Measurements from ENCODE around the gene KIF18B.

Gene KIF18B

DNA sequence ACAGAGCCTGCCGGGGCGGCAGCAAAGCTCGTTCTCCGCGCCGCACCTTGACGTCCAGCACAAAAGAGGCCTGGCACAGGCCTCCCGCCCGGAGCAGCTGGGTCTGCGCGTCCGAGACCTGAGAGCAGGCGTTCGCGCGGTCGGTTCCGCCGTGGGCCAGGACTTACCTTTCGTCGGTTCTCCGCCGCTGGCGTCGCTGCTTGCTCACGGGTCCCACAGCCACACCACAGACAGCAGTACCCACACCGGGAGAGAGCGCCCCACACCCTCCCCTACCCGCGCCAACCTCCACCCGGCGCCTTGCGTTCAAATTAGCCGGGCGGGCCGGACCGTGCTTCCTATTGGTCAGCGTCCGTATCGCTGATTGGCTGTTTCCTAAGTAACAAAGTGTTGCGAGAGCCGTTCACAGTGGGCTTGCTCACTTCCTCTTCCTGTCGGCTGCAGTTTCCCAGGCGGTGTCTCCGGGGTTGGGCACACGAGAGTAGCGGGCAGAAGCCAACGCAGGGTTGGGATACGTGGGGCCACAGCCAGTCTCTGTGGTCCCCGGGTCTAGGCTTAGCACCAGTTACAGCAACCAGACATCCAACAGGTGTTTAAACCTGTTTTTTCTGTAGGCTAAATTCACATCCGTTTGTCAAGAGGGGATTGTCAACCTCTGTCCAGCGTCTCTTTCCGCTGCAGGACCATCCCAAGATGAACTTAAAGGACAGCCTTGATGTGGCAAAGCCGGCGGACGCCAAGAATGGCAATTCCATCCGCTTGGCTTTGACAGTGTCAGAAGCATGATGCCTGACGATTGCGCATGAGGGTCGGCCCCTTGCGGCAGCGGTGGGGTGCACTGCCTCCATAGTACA lies at the start of gene KIF18B:
KIF18B (minus strand) TSS at position 313 of the 854 bp plus-strand sequence. CDS start 11,429 bp downstream, outside the sequence.
- peak; percentile 97 for DNase-seq

DNA sequence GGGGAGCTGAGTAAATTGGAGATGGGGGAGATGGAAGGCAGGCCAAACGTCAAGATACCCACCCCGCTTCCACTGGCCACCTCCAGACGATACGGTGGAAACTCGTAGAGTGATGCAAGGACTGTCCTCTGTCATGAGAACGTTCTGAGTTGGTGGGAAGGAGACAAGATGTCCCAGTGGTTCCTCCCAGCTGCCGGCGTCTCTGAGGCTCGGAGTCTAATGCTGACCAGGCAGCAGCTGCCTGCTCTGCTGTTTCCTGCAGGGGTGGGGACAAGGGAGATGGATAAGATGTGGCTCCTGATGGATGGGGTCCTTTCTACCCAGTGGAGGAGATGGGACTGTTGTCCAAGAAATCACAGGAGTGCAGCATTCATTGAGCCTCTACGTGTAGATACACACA lies 48.7 kb upstream of the KIF18B start:
- no peak for DNase-seq

DNA sequence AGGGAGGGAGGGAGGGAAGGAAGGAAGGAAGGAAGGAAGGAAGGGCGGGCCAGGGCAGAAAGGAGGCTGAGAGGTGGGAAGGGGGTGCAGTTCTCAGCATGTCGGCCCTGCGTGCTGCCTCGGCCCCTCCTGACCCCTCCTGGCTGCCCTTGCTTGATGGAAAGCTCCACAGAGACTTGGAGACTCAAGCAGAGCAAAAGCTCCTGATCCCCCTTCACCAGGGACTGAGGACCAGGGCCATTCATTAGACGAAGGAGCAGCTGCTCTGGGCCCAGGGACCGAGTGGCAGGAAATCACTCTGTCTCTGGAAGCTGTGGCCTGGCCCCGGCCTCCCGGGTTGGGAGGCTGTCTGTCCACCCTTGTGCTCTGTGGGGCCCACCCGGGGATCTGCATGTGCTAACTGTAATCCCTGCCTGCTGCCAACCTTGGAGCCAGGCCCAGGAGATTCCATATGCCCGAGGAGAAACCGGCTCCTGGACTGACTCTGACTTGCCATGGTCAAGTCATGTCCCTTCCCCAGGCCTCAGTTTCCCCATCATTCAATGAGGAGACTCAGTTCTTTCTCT lies 47.9 kb upstream of the KIF18B start:
- DNase-seq = no peak

DNA sequence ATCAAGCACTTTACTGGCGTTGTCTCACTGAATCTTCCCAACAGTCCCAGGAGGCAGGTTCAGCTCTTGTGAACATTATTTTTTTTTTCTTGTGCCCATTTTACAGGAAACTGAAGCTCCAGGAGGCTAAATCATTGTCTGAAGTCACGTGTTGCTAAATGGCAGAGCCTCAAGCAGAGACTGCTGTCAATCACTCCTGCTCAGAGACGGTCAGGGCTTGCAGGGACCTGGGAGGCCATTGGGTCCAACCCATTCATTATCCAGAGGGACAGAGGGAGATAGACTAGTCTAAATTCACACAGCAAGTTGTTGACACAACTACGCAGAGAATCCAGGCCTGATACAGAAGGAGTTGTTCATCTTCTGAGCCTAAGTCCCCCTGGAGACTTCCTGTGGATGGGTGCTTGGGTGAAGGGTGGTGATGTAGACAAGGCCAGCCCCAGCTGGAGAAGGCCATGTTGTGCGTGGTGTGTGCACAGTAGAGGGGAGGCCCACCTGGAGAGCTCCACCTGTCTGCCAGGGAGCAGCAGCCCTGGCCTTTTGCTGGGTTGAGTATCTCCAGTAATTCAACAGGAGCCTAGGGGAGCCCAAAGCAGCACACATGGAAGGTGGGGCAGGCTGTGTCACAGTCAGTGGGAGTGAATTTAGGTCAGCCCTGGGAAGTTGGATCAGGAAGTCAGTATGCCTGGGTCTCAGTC lies 44.8 kb upstream of the KIF18B start:
- no peak for DNase-seq

DNA sequence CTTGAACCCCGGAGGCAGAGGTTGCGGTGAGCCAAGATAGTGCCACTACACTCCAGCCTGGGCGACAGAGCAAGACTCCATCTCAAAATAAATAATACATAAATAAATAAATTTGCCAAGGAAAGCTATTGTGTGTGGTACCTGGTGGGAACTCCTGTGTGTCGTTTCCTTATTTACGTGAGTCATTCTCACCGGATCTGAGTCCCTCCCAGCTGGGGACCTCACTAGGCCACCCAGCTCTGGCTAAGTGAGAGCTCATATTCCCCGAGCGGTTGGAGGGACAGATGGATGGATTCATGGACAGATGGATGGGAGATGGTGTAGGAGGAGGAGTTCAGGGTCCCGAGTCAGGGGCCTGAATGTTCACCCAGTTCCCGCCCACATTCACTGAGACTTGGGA lies 43.4 kb upstream of the KIF18B start:
- no peak for DNase-seq

DNA sequence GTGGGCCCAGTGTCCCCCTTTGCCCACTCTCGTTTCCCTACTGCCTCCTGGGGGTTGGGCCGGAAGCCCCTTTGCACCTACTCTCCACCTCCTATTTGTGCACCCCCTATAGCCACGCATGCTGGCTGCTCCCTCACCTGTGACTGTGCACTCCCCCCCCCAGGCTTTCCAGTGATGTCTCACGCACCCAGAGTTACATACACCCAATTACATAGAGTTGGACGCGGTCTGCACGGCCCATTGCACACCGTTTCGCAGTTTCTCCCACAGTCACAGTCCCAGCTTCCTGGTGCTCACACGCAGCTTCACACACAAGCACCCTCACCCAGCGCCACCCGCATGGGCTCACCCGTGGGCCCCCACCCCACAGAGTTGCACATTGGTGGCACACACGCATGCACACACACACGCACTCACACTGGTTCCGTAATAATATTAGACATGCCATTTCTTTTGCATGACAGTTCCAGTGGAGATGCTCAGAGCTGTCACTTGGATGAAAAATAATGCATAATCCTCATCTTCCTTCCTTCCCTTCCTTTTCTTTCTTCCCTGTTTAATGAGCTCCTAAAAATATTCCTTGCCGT lies 42.1 kb upstream of the KIF18B start:
- no peak for DNase-seq

DNA sequence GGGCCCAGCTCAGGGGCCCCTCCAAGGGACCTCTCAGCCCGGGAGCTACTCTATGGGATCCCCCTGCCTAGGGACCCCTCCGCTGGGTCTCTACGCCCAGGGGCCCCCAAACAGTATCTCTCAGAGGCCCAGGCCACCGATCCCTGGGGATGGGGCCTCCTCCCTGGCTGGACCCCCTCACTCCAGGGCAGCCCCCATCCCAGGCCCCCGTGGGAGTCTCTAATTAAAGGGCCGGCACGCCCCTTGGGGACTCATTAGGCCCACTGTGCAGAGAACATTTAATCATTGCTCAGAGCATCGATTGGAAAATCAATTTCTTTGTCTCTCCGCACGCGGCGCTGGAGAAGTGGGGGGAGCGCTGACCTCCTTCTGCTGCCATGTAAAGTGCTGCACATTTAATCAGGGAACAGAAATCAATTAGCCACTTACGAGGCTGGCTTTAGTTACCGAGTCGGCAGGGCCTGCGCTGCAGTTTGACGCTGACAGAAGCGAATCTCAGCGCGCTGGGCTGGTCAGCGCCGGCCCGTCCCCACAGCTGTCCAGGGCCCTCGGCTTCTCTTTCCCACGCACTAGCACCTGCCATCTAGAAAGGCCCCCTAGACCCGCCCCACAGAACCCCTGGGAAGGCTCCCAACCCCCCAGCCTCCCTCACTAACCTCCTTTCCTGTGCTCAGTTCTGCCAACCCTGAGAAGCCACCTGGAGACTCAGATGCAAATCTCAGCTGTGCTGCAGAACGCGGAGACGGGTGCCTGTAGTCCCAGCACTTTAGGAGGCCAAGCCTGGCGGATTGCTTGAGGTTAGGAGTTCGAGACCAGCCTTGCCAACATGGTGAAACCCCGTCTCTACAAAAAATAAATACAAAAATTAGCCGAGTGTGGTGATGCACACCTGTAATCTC lies 40.7 kb upstream of the KIF18B start:
- no peak for DNase-seq

DNA sequence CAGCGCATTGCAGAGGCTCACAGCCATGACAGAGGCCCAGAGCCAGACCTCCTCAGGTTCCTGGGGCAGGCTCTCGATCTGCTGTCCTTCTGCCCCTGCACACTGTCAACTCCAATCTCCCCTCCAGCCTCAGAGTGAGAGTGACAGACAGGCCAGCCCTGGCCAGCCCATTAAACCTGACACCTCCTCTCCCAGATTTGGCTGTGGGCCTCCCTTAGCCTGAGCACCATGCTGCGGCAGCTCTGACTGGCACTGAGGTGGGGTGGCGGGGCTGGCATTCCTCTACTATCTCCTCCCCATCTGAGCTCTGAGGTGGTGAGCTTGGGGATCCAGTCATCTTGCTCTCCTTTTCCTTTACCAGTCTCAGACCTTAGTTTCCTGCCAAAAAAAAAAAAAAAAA lies 36.0 kb upstream of the KIF18B start:
- DNase-seq = no peak

DNA sequence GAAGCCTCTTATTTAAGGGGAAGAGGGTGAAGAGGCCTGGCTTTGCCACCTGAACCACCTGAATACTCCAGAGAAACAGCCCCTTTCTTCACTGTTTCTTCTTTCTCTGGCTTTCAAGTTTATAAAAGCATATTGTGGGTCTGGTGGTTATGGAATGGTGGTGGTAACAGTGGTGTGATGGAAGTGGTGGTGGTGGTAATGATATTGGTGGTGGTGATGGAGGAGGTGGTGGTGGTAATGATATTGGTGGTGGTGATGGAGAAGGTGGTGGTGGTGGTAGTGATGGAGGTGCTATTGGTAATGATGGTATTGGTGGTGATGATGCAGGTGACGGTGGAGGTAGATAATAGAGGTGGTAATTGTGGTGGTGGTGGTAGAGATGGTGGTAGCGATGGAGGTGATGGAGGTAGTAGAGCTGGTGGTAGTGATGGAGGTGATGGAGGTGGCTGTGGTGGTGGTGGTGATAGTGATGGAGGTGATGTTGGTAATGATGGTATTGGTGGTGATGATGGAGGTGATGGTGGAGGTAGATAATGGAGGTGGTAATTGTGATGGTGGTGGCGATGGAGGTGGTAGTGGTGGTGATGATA lies 34.6 kb upstream of the KIF18B start:
- DNase-seq = no peak

DNA sequence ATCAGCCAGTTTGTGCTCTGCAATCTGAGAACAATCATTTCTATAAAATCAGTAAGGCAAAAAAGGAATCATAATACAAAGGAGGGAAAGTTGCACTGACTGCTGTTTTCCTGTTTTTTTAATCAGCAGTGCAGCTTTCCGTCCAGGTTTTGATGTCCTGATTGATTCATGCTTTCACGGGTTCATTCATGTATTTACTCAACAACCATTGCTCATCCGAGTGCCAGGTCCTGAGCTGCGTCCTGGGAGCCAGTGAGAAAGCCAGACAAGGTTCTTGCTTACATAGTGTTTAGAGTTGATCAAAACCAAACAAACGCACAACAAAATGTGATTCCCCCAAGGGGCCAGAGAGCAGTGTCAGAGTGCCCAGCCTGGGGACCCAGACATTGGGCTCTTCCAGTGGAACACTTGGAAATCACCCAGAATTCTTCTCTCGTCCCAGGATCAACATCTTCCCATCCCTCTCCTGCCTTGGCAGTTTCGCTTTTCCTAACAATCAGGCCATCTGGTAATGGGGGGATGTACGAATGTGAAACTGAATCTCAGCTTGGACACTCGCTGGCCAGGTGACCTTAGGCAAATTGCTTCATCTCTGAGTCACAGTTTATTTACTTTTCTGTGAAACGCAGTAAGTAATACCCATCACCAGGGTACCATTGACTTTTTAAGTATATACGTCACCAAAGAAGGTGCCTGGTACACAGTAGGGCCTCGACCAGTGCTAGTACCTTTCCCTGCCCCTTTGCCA lies 33.8 kb upstream of the KIF18B start:
- no peak for DNase-seq

DNA sequence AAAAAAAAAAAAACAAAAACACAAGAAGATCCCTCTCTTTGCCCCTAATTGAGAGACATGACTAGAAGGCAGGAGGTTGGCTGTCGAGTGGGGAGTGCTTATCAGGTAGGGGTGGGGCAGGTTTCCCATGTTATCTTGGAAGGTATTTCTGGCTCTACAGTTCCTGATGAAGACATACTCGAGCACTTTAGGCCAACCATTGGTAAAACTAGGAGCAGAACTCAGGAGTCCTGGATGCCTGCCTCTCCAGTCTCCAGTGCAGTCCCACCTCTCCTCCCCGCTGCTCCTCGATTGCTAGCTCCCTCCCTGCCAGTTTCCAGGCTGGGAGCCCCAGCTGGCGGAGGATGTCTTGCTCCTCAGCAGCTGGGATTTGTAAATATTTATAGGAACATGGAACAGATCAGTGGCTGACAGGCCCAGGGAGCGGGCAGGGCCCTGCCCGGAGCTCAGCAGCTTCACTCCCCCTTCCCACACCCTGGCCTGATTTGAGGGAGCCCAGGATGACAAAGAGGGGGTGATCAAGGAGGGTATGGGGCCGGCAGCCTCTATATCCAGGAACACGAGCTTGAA lies 31.9 kb upstream of the KIF18B start:
- no peak for DNase-seq

DNA sequence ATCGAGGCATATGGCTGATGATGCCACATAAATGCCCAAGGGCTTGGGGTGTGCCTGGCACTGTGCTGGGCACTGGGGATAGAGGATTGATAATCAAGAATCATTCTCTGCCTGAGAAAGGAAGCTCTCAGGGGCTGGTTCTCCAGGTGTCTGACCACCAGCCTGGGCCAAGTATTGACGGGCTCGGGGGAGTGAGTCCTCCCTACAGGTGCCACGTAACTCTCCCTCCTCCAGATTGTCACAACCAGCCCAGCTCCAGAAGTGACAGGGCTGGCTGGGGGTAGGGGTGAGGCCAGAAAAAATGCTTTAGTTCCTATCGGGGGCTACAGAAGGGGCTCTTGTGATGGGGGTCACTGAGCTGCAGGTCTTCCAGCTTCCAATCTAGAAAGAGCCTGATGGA lies 31.2 kb upstream of the KIF18B start:
- DNase-seq = no peak

DNA sequence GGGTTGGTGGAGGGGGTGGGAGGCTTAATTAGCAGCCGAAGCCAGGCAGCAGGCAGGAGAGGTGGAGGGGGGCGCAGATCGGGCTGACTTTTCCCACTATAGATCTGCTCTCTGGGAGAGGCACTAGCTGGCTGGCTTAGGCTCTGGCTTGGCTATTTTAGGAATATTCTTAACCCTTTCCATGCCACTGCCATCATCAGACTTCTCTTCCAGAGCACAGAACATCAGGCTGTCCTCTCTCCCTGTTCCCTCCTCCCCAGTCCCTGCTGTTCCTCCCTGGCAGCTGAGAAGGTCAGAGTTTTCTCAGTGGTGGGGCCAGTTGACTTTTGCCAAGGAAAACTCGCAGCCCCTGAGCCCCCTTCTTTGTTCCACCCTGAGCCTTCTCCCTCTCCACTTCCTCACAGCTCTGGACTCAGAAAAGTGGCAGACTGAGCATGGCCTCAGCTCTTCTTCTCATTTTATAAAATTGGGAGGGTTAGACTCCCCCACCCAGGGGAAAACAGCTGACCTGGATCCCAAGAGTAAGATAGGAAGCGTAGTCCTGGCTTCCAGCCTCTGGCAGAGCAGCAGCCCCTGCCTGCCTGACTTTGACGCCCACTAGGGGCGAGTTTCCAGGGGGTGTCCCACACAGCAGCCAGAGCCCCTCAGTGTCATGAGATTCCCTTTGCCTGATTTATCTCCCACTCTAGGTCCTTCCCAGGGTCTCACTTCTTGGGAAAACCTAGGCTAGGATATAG lies 30.4 kb upstream of the KIF18B start:
- no peak for DNase-seq

DNA sequence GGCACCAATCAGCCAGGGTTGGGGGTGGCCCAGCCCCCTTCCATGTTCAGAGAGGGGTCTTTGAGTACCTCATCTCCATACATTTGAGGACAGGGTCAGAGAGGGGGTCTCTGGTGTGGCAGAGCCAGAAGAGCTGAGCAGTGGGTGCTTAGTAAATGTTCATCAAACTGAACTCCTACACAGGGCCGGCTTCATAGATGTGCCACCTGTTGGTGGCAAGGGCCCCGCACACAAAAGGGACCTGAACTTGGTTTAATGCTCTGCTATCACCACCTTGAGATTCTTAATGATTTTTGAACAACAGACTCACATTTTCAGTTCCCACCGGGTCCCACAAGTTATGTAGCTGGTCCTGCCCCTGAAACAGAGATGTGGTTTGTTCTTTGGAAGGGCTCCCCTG lies 29.5 kb upstream of the KIF18B start:
- no peak for DNase-seq

DNA sequence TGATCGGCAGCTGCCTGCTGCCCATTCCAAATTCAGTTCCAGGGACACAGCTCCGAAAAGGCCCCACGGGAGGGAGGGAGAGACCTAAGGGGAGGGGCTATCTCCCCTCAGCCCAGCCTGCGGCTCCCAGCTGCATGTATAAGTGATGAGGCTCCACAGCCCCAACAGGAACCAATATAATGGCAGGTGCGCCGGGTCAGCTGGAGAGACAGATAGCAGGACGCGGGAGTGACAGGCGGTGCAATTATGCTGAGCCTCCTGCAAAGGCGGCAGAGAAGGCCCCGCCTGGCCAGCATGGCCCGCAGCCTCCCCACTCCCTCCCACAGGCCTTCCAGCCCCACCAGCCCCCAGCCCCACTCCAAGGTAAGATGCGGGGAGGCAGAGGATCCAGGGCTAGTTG lies 28.6 kb upstream of the KIF18B start:
- DNase-seq = no peak

DNA sequence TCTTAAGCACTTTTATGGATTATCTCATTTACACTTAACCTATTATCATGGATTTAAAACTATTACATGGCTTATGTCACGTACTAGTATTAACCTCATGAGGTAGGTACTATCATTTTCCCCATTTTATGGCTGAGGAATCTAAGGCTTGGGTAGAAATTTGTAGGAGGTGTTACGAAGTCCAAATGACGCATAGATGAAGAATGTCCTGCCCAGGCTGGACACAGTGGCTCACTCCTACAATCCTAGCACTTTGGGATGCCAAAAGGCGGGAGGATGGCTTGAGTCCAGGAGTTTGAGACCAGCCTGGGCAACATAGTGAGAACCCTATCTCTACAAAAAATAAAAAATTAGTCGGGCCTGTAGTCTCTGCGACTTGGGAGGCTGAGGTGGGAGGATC lies 25.4 kb upstream of the KIF18B start:
- no peak for DNase-seq

DNA sequence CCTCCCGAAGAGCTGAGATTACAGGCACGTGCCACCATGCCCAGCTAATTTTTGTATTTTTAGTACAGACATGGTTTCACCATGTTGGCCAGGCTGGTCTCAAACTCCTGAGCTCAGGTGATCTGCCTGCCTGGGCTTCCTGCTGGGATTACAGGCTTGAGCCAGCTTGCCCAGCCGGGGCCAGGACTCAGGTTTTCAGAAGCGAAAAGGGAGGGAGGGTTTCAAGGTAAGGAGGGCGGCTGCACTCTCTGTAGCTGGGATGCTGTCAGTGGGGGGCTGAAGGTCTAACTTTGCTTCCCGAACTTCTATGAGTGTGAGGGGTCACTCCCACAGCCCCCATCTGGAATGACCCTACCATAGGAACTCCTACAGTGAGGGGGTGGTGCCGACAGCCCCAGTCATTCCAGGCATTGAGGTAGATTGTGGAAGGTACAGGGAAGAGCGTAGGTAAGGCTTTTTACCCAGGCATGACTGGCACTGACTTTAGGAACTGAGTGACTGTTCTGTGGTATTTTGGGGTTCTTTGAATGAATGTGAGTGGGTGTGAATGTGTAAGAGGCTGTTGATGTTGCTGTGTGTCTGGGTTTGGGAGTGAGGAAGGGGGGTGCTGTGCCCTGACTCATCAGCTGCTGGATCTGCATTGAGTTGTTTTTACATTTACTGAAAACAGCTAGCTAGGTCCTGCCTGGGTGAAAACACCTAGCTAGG lies 24.4 kb upstream of the KIF18B start:
- no peak for DNase-seq

DNA sequence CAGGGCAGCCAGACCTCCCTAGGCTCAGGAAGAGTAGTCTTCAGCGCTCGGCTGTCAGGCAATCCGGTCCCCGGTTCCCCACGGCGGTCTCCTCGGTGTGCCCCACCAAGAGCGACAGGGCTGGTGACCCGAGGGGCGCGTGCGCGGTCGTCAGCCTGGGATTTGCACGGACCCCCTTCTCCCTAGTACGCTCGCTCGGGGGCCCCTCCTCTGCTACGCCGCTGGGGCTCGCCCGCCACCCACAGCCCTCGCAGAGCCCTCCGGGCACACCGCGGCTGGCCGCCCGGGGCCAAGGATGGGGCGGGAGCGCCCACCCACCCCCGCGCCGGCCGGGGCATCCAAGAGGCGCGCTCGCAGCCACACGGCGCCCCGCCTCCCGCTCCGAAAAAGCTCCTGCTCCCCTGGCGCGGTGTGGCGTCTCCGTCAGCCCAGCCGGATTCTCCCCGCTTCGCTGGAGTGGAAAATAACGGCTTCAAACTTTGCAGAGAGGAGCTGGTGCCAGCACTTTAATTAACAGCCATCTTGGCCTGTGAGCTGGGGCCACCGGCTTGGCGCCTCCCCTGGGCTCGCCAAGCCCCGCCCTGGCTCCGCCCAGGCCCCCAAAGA lies 22.7 kb upstream of the KIF18B start:
- peak; percentile 34 for DNase-seq

DNA sequence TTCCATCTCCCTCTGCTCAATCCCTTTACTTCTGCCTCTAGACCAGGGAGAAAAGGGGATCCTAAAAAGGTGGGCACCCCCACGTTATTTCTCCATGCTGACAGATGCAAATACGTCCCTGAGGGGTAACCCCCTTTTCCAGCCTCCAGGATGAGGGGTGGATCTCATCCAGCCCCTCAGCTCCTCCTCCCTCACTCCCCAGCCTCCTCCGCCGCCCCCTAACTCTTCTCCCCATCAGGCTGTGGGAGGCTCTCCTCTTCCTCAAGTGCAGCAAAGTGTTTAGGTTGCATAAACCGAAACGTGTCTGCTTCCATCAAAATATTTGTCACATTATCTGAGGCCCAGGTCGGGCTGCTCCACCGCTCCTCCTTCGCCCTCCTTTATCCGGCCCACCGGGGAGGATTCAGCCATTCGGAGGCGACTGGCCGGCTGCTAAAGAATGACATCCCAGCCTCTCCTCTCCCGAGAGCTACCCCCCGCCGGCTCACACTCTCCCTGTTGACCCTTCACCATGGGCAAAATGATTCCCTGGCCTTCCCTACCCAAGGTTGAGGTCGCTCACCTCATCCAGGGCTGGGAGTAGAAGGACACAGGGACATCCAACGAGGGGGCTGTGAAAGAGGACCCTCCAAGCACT lies 21.7 kb upstream of the KIF18B start:
- no peak for DNase-seq

Measured in NCI-H1092 (cell line).